Activated CD8-positive, alpha-beta memory T cell treated with anti-CD3 and anti-CD28 coated beads, Interleukin-2, amount 50 U/mL, for 48 hours (primary cell): ENCODE results near the gene CHCT1.

Experiments
- DNase-seq: peaks from one replicate; pipeline ENCODE4 v3.0.0-alpha.2; 2020

CHCT1 gene

DNA sequence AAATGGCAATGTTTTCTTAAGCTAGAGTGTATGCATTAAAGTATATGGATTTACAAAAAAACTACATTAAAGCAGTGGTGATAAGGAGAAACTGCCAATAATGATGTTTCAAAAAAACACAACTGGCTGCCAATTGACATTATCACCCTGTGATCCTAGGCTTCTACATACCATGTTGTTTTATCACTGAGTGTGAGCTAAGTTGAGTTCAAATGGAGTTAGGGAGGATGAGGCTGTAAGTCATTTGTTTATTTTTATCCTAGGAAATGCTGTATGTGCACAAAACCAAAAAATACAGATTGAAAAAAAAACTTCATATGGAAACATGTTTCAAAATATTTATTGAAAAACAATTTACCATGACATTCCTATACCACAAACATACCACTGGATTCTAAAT, 22.9 kb downstream of the CHCT1 start:
- no peak for DNase-seq

DNA sequence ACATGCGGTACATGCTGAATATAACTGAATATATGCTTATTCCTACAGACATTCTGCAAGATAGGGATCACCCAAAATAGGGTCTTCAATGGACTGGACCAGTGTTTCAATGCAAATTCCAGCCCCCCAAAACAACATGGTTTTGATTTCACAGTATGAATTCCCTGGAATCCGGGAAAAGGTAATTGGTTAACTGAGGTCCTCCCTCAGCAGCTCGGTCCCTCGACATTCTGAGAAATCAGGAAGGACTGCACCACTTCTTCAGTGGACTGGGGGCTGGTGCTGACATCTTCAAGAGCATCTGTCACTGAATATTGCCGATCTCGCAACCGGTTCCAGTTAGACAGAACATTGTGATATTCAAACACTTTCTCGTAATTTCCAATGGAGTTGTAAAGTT, 25.1 kb downstream of the CHCT1 start:
- no peak for DNase-seq

DNA sequence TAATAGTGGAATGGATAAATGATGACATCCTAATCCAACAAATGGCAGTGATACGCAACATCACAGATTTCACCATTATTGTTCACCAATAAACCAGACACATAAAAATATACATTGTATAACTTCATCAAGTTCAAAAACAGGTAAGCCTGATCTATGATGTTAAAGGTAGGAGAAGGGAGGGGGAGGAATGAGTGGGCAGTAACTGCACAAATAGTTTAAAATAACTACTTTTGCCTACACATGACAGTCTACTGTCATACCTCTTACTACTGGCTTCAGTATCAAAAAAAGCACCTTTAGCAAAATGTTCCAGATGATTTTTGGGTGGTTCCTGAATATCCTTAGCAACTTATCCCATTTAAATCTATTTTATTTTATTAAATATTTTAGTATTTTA, 28.8 kb downstream of the CHCT1 start:
- no peak for DNase-seq

DNA sequence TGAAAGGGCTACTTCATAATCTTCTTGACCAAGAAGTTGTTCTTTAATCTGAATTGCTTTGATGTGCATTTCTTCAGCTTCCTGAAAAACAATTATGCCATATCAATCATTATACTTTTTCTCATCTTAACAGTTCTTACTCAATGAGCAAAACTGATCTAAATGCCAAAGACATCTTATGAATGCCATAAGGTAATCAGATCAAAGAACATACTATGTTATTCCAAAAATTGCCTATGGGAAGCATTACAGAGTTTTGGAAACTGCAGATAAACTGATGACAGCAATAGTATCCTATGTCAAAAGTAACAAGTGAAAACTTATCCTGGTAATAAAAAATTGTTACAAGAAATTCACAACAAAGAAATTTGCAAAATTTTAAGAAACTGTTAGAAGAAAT, 29.7 kb downstream of the CHCT1 start:
- DNase-seq = no peak

- no peak for DNase-seq
Observed at GRCh38 chr17:60455378-60455777, 33.1 kb downstream of the CHCT1 start.

DNA sequence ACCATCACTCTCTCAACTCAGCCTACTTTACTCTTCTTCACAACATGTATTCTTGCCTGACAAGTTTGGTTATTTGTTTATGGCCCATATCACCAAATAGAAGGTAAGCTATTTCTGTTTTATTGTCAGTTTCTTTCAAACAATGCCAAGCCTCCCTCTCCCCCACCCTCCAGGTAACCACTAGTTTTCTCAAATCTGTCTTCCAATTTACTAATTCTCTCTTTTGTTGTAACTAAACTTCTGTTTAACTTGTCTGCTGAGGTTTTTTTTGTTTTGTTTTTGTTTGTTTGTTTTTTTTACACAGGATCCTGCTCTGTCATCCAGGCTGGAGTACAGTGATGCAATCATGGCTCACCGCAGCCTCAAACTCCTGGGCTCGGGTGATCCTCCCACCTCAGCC, 34.9 kb downstream of the CHCT1 start:
- no peak for DNase-seq

DNA sequence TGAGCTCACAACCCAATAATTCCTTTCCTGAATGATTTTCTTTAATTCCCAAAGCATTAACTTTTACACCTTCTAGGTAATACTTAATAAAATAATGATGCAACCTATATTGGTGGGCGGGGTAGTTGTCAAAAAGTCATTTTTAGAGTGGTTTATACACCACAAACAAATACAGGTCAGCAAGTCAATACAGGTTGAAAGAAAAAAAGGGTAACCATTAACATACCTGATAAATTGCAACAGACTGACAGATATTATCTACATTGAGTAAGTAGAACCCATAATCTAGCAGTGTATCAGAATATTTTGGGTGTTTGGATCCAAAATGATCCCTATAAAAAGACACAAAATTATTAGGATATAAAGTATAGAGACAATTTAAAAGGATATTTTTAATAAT, 39.3 kb downstream of the CHCT1 start:
- DNase-seq = no peak

DNA sequence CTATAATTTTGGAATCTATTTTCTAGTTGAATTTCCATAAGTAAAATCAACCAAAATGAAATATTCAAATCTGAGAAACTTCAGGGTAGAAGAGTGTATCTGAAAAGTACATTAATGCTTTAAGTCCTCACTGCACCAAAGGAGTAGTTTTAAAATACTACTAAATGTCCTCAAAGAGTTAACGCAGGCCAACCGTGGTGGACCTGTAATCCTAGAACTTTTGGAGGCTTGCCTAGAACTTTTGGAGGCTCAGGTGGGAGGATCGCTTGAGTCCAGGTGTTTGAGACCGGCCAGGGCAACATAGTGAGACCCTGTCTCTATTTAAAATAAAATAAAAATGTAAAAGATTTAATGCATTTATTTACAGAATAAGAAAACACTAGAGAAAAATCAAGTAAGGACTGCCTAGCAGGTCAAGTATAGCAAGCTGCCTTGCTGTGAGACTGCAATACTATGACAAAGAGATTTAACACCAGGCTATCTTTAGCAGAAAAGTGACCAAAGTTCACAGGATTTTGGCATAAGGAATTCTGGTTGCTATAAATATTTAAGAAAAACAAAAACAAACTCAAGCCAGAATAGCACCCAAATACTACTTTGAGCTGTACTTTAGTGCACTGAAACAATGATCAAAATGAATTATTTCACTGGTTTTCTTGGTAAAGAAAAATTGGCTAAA, 41.0 kb downstream of the CHCT1 start:
- DNase-seq = no peak

DNA sequence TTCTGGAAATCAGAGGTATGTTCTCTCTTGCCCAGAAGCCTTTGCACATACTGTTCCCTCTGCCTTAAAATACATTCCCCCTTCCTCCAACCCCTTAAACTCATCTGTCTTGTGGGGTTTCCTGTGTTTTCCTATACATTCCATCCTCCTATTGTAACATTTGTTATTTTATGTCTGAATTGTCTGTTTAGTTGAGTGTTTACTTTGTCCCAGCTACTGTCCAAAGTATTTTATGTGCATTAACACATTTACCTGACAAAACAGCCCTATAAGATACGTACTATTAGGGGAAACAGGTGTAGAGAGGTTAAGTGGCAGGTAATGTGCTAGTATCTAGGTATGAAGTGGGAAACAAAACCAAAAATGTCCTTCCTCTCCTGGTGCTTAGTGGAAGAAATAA, 42.1 kb downstream of the CHCT1 start:
- DNase-seq = no peak

GRCh38 chr17:60468371-60468770, 46.1 kb downstream of the CHCT1 start:
- DNase-seq = no peak

GRCh38 chr17:60471451-60471850, 49.2 kb downstream of the CHCT1 start:
- no peak for DNase-seq

DNA sequence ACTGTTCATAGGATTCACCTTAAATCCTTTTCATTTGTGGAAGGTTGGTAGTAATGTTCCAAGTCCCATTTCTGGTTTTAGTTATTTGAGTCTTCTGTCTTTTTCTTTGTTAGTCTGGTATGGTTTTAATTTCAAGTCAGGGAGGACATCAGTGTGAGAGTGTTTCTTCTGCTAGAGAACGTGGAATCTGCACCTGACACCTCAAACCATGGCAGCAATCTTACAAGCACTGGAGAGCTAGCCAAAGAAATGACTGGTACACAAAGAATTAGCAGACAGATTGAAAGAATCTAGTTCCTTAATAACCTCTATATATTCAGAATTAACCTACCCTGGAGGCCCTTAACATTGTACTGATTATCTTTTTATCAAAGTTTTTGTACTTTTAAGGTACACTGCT, 50.2 kb downstream of the CHCT1 start:
- DNase-seq = no peak

DNA sequence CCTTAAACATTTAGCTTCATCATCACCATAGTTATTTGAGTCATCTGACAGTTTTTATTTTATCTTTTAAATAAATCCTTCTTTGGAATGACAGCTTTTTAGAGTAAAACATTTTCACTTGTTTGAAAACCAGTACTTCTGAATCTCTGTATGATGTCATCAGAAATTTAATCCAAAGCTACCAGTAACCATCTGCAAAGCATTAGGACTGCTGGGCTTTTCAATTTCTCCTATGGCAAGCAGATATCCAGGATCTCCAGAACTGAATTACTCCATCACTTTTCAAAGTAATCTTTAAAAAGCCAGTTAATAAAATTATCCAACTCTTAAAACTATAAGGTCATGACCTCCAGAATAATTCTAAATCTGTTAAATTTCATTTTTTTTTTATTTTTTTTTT, 51.5 kb downstream of the CHCT1 start:
- DNase-seq = no peak
